Erythroblast (primary cell): Measurements from ENCODE around the gene DENND2A.

ENCODE experiments used
- GATA1 ChIP-seq: IDR thresholded peaks from 2 replicates; pipeline ENCODE4 v1.6.1; 2011; ENCODE audit warnings: low read depth, mild to moderate bottlenecking, control low read depth, low read length, moderate library complexity
- POLR2A ChIP-seq: IDR thresholded peaks from 2 replicates; pipeline ENCODE4 v1.6.1; 2011; ENCODE audit warnings: mild to moderate bottlenecking, low read length

GRCh38 chr7:140584195-140584851 lies 56.3 kb downstream of the DENND2A start:
- TF ChIP-seq POLR2A (no peak), GATA1 (no peak)
